GM18519 (cell line): ENCODE results near the gene RABL6.
"Not testable (repeated sequence)": the region's sequence is repeated elsewhere in the genome, so short reads cannot be mapped to it uniquely, and the experiment has no call there.

Source experiments
- ATAC-seq: cut with Tn5 transposase; IDR thresholded peaks from one replicate; pipeline ENCODE4 v1.9.1; 2021; ENCODE audit warnings: mild to moderate bottlenecking, moderate library complexity; ENCODE audit not compliant: unreplicated experiment, low FRiP score

The RABL6 gene

DNA sequence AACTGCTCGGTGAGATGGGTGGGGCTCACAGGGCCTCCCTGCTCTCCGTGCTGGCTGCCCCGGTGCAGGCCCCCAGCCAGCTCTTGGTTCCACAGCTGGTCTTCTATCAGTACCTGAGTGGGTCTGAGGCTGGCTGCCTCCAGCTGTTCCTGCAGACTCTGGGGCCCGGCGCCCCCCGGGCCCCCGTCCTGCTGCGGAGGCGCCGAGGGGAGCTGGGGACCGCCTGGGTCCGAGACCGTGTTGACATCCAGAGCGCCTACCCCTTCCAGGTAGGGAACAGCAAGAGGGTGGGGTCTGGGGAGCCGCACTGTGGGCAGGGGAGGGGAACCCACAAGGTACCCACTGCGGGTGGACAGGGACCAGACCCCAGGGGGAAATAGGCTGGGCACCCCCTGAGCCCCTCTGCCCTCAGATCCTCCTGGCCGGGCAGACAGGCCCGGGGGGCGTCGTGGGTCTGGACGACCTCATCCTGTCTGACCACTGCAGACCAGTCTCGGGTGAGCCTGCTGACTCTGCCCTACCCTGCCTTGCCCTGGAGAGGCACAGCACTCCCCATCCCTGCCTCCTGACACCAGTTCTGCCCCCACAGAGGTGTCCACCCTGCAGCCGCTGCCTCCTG, 47.2 kb downstream of the RABL6 start:
- no peak for ATAC-seq

DNA sequence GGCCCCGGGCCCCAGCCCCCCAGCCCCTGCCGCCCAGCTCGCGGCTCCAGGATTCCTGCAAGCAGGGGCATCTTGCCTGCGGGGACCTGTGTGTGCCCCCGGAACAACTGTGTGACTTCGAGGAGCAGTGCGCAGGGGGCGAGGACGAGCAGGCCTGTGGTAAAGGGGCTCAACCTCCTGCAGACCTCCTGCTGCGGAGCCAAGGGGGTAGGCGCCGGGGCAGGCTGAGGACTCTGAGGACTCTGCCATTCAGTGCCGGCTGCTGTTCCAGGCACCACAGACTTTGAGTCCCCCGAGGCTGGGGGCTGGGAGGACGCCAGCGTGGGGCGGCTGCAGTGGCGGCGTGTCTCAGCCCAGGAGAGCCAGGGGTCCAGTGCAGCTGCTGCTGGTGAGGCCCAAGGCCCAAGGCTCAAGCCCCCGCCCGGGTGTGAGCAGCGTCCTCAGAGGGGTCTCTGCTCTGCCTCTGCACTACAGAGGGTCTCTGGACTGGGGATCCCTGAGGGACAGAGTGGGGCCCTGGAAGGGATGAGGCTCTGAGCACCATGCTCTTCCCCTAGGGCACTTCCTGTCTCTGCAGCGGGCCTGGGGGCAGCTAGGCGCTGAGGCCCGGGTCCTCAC, 47.8 kb downstream of the RABL6 start:
- no peak for ATAC-seq

DNA sequence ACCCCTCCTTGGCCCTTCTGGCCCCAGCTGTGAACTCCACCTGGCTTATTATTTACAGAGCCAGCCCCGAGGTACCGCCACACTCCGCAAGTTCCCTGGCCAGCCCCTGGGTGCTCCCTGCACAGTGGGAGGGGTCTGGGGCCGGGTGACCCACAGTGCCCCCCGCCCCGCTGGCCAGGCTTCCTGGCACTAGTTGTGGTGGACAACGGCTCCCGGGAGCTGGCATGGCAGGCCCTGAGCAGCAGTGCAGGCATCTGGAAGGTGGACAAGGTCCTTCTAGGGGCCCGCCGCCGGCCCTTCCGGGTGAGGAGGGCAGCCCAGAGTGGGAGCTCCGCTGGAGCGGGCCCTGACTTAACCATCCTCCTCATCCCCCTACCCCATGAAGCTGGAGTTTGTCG, 48.3 kb downstream of the RABL6 start:
- no peak for ATAC-seq

DNA sequence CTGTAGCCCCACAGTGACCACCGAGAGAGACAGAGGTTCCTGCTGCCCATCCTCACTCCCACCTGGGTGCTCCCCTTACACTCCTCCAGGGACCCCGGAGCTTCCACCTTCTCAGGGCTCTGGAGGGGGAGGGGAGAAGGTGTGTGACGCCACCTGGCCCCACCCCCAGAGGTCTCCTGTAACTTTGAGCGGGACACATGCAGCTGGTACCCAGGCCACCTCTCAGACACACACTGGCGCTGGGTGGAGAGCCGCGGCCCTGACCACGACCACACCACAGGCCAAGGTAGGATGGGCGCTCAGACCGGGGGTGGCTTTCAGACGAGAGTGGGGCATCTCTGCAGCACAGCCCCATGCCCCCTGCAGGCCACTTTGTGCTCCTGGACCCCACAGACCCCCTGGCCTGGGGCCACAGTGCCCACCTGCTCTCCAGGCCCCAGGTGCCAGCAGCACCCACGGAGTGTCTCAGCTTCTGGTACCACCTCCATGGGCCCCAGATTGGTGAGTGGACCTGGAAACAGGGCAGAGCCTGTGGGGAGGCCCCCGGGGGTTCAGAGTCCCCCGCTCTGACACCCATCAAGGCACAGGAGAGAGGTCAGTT, 48.9 kb downstream of the RABL6 start:
- ATAC-seq: no peak

DNA sequence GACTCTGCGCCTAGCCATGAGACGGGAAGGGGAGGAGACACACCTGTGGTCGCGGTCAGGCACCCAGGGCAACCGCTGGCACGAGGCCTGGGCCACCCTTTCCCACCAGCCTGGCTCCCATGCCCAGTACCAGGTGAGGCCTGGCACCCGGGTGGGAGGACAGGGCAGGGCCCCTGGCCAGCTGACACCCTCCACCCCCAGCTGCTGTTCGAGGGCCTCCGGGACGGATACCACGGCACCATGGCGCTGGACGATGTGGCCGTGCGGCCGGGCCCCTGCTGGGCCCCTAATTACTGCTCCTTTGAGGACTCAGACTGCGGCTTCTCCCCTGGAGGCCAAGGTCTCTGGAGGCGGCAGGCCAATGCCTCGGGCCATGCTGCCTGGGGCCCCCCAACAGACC, 49.4 kb downstream of the RABL6 start:
- ATAC-seq: no peak

DNA sequence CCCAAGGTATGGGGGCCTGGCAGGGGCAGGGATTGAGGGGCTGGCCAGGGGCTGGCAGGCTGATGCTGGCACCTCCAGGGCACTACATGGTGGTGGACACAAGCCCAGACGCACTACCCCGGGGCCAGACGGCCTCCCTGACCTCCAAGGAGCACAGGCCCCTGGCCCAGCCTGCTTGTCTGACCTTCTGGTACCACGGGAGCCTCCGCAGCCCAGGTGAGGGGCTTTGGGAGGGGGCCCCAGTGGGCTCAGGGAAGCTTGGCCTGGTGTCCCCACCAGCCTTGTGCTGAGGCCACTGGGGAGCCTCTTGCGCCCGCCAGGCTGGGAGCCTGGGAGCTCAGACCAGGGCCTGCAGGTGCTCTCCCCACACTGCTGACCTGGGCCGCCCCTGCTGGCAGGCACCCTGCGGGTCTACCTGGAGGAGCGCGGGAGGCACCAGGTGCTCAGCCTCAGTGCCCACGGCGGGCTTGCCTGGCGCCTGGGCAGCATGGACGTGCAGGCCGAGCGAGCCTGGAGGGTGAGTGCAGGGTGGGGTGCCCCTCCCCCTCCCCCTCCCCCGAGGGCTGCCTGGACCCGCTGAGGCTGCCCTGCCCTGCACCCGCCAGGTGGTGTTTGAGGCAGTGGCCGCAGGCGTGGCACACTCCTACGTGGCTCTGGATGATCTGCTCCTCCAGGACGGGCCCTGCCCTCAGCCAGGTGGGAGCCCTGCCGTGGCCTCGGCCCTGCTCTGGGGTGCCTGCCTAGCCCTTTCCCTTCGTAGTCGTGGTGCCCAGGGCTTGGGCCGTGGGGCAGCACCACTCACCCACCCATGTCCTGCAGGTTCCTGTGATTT, 50.0 kb downstream of the RABL6 start:
- no peak for ATAC-seq

DNA sequence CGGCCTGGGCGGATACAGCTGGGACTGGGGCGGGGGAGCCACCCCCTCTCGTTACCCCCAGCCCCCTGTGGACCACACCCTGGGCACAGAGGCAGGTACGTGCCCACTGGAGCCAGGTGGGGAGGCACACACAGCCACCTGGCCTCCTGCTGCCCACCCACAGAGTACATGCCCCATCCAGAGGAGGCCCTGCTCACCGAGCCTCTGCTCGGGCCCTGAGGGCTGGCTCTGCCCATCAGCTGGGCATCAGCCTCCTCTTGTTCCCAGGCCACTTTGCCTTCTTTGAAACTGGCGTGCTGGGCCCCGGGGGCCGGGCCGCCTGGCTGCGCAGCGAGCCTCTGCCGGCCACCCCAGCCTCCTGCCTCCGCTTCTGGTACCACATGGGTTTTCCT, 50.7 kb downstream of the RABL6 start:
- no peak for ATAC-seq

DNA sequence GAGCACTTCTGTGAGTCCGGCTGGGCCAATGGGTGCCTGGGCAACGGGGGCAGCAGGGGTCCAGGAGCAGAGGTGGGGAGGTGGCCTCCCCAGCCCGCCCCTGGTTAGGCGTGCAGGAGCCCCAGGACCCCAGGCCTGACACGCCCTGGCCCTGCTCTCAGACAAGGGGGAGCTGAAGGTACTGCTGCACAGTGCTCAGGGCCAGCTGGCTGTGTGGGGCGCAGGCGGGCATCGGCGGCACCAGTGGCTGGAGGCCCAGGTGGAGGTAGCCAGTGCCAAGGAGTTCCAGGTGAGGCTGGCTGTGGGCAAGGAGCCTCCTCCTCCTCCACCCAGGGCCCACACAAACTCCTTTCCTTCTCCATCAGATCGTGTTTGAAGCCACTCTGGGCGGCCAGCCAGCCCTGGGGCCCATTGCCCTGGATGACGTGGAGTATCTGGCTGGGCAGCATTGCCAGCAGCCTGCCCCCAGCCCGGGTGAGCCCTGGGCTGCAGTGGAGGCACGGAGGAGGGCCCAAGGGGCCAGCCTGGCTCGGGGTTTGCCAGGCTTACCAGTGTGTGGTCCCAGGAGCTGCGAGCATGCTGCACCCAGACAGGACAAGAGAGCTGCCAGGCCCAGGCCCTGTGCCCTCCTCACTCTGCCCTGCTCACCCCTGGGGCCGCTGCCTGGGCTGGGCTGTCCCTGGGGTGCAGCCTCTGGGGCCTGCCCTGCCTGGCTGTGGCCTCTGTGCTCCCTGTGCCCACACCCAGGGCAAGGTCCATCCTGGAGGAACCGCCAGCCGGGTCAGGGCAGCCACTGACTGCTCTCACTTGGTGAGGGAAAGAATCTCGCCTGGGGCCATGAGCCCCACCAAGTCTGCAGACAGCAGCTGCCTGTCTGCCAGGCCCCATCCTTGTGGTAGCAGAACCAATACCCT, 51.4 kb downstream of the RABL6 start:
- ATAC-seq: no peak

DNA sequence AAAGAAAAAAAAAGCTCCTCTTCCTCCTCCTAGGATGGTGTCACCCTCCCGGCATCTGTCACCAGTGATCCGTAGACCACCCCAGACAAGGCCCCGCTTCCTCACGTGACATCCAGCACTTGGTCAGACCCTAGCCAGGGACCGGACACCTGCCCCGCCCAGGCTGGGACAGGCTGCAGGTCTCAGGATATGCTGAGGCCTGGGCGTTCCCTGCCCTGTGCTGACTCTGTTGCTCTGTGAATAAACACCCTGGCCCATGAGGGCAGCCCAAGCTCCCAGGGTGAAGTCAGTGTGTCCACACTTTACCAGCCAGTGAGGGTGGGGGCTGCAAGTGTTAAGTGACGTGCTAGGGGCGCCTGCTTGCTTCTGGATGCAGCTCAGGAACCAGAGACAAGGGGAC, 52.8 kb downstream of the RABL6 start:
- ATAC-seq: no peak

DNA sequence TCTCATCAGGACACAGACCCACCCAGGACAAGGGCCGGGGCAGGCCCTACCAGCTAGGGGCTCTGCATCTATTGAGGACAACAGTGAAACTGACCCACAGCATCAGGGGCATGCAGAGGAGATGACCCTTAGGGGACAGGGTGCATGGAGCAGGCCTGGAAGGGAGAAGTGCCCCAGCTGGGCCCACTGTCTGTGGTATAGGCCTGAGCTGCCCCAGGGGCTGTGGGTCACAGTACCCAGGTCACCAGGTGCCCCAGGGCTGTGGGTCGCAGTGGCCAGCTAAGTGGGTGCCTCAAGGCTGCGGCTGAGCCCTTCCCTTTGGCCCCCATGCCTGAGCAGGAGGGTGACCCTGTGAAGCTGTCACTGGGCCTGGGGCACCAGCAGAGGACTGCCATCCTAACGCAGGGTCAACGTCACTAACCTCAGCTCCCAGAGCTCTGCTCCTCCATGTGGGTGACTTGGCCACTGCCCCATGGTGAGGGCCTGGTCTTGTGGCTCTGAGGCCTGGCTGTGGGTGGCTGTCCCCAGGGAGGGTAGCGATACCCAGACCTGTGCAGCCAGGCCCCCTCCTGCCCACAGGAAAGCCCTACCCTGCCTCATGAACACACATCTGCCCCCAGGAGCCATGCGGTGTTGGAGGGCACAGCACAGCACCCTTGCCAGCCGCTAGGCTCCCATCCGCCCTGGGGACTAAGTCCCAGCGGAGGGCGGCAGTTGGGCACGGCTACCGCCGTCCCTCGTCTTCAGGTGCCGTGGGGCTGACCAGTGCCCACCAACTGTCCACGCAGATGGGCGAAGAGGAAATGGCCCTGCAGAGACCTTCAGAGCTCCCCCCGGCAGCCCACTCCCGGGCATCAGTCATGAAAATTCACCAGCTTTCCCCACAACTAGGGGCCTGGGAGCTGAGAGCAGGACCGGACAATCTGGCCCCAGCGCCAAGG, 53.5 kb downstream of the RABL6 start:
- ATAC-seq: no peak

DNA sequence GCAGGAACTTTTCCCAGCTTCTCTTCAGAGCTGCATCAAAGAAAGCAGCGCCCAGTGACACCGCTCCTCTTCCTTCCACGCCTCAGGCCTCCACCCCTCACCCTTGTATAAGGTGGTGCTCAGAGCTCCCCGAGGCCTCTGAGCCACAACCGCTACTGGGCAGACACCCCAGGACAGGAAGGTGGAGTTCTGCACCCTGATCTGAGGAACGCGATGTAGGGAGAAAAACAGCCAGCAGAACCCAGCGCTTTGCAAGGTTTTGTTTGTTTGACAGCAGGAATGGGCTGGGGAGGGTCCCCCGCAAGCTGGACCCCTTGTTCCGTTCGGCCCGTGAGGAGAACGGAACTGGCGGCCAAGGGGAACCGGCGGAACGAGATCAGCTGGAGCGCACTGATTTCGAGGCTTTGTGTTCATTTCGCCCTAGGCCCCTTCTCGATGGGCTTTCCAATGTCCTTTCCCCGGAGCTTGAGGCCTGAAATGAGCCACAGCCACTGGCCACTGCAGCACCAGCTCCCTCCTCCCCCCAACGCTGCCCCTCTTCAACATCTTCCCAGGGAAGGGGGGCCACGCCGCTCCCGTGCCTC, 54.2 kb downstream of the RABL6 start:
- ATAC-seq: no peak

DNA sequence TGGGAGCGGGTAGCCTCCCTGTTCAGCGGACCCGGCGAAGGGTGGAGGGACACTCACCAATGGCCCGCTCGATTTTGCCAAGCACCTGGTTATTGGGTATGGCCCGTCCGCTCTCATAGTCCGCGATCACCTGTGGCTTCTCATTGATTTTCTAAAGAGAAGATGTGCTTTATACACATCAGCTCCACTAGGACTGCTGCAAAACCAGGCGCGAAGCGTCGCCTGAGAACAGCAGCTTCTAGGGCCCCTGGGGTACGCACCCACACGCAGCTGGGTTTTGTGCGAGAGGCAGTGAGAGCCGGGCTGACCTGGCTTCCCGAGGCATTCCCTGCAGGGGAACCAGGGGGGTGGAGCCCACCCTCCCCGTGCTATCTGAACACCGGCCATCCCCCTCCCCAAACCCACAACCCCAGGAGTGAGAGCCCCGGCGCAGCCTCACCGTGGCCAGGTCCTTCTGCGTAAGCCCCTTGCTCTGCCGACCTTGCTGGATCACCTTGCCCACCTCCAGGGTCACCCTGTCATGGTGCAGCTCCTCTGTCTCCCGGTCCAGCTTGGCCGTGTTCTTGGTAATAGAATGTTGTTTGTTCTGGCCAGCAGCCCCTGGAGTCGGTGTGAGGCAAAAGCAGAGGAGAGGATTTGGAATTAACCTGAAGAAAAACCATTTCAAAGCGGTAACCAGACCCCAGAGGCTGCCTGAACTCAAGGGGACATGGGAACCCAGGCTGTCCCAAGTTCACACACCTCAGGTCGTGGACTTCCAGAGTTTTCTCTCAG, 55.3 kb downstream of the RABL6 start:
- no peak for ATAC-seq

DNA sequence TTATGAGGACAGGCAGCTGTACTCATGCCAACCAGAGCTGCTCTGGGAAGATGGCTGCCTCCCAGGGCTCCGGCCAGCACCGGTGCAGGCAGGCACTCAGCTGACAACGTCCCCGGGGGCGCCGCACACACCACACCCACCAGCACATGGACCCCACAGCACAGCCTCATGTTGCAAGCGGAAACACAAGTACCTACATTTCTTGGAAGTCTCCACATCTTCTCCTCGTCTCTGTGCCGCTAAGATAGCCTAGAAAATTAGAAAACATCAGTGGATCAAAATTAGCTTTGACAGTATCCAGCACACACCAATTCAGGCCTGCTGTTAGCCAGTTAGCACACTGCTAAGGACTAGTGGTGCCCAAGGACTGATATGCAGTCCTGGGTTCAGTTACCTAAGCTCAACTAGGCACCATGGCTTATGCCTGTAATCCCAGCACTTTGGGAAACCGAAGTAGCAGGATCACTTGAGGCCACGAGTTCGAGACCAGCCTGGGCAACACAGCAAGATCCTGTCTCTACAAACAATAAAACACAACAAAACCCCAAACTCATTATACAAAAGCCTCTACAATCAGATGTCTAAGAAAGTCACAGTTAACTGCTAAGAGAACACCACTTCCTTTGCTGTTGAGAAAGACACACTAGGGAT, 56.0 kb downstream of the RABL6 start:
- ATAC-seq: no peak

DNA sequence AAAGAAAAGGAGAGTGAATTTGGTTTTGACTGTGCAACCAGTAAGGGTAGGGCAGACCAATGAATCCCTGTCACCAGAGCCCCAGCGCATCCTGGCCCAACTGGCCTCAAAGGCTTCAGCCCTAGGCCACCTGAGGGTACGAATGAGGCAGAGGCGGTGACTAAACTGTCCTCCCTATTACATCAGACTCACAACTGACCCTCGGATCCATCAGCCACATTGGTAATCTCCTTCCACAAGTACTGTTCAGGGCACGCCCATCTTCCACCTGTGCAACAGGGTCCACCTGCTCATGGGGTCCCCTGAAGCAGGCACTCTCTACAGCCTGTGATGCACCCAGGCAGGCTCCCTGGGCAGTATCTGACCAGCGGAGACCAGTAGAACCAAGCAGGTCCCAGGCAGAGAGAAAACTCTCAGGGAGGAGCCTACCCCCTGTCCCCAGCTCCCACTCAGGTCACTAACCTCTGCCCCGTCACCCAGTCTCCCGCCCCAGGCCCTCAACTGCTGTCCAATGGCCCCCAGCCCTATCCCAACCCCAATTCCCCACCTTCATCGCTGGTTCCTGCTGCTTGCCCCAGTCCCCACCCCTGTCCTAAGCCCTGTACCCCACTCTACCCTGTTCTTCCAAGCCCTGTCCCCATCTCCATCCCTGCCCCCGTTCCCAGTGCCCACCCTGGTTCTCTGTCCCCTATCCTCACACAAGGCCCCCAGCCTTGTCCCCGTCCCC, 57.5 kb downstream of the RABL6 start:
- ATAC-seq: no peak

DNA sequence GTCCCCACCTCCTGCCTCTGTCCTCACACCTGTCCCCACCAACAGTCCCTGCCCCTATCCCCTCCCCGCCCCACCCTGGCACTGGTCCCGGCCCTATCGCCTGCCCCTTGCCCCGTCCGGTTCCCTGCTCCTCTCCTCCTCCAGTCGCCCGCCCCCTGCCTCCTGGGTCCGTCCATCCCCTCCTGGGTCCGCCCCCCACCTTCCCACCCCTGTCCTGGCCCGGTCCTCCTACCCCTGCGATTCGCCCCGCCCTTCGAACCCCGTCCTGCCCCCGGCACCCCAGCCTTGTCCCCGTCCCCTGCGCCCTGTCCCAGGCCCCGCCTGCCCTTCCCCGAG, 58.0 kb downstream of the RABL6 start:
- ATAC-seq: no peak

DNA sequence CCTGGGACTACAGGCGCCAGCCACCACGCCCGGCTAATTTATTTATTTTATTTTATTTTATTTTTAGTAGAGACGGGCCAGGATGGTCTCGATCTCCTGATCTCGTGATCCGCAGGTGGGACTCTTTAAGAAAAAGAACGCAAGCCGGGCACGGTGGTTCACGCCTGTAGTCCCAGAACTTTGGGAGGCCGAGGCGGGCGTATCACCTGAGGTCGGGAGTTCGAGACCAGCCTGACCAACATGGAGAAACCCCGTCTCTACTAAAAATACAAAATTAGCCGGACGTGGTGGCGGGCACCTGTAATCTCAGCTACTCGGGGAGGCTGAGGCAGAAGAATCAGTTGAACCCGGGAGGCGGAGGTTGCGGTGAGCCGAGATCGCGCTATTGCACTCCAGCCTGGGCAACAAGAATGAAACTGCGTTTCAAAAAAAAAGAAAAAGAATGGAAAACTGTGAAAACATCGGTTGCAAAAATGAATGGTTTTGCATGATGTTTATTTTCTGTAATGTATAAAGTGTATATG, 59.2 kb downstream of the RABL6 start:
- ATAC-seq: not testable (repeated sequence)

DNA sequence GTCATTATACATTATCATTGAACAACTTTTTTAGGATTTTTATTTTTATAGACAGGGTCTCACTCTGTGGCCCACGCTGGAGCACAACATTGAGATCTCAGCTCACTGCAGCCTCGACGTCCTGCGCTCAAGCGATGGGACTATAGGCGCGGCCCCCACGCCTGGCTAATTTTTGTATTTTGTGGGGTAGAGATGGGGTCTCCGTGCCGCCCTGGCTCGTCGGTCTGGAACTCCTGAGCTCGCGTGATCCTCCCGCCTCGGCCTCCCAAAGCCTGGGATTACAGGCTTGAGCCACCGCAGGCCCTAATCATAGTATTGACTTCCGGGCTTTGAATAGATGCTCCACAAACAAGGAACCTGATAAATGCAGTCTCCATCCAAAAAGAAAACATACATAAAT, 59.7 kb downstream of the RABL6 start:
- ATAC-seq: no peak
